ENCODE results near the gene SRSF2. TPM values are rescaled to one million over a fixed set of nuclear protein-coding genes. Genes with fewer than 3 reads are reported as not detected.
A peak's percentile ranks its signal among the peaks of the same experiment; 100 is the strongest.

The SRSF2 gene
- total and polyA plus RNA-seq, 9 of the 15 experiments (the other 6 are each of a cell fraction or from before 2014, with no cell fraction given), result 161 to 583 (median 393) TPM

GRCh38 chr17:76726776-76727718, 10.1 kb downstream of the SRSF2 start, which contains the start of gene METTL23 (continued):
- TF ChIP-seq ZNF395 (CRISPR knock-in tag; IDR thresholded peaks at IDR 0.05) (peak; percentile 84; the same call in 1 of the 2 replicates), NFXL1 (CRISPR knock-in tag; IDR thresholded peaks at IDR 0.05) (no peak), TRIM28 (IDR thresholded peaks at IDR 0.05) (no peak), SFPQ (IDR thresholded peaks at IDR 0.05; ENCODE audit: low read depth, low read length) (no peak), ZBTB5 (IDR thresholded peaks at IDR 0.05) (no peak), MLX (CRISPR knock-in tag; conservative IDR thresholded peaks at IDR 0.05) (no peak), ZNF212 (CRISPR knock-in tag; IDR thresholded peaks at IDR 0.05) (no peak), NFE2L1 (tag; IDR thresholded peaks at IDR 0.05; ENCODE audit: borderline replicate concordance, low read depth) (no peak), ZNF140 (CRISPR knock-in tag; IDR thresholded peaks at IDR 0.05) (no peak), XRCC5 (IDR thresholded peaks at IDR 0.05; ENCODE audit: low read depth, low read length) (0 out of 2 replicates have a peak, but pooled peaks have one; percentile 24), ZNF583 (CRISPR knock-in tag; IDR thresholded peaks at IDR 0.05) (no peak), NEUROD1 (IDR thresholded peaks at IDR 0.05; ENCODE audit: borderline replicate concordance, low read depth, low read length, partially characterized antibody) (no peak), MCM5 (IDR thresholded peaks at IDR 0.05; ENCODE audit: low read depth) (no peak), TEAD2 (tag; IDR thresholded peaks at IDR 0.05) (no peak), THAP12 (CRISPR knock-in tag; IDR thresholded peaks at IDR 0.05) (no peak), ELF4 (CRISPR knock-in tag; IDR thresholded peaks at IDR 0.05) (no peak), POLR3A (IDR thresholded peaks at IDR 0.05; ENCODE audit: borderline replicate concordance, extremely low read depth, insufficient read depth, insufficient read length) (no peak), MYNN (IDR thresholded peaks at IDR 0.05) (no peak), MYNN (CRISPR knock-in tag; IDR thresholded peaks at IDR 0.05) (no peak)

All from K562 (cell line).